Esophagus muscularis mucosa (tissue), 4 donors: ENCODE results near the gene OSTC.
"Not testable (repeated sequence)": the region's sequence is repeated elsewhere in the genome, so short reads cannot be mapped to it uniquely, and the experiment has no call there.

Experiments used
- CTCF ChIP-seq, 3 experiments: fragments of 200-600 bp in 2 of 3; fragments of 450-650 bp in 1 of 3; sonication (generic) in 2 of 3; IDR thresholded peaks; one replicate each; pipeline ENCODE4 v1.5.1; 2017 to 2019; ENCODE audit warnings: antibody characterized with exemption in 3 of 3, mild to moderate bottlenecking in 2 of 3, moderate library complexity in 1 of 3
- EP300 ChIP-seq: sonication (generic); formaldehyde crosslinking; IDR thresholded peaks from one replicate; pipeline ENCODE4 v1.6.1; 2017; ENCODE audit warnings: antibody characterized with exemption
- POLR2A ChIP-seq: fragments of 450-650 bp; IDR thresholded peaks from one replicate; pipeline ENCODE4 v1.6.1; 2017; ENCODE audit warnings: antibody characterized with exemption, moderate library complexity, mild to moderate bottlenecking, low read depth

- TF ChIP-seq CTCF (IDR thresholded peaks at IDR 0.05); POLR2A; EP300: not testable (repeated sequence)
These were observed 60.2 kb downstream of the OSTC start for GRCh38 chr4:108710578-108710977.
